Endothelial cell of umbilical vein (primary cell): ENCODE data around the gene RTN4R. TPM values are rescaled to one million over a fixed set of nuclear protein-coding genes. Genes with fewer than 3 reads are reported as not detected.
"Not testable (repeated sequence)": the region's sequence is repeated elsewhere in the genome, so short reads cannot be mapped to it uniquely, and the experiment has no call there.

Experiments used
- BruUV-seq: library from RNA; stranded (reverse); fragments of 400-500 nt; replicated peaks from 2 replicates; lab custom pipeline; 2021; lab: Mats Ljungman, UMichigan
- CTCF ChIA-PET: fragments of 300-600, 350-600 bp; sonication (Branson Sonifier 250); formaldehyde crosslinking; loops from one replicate; lab custom pipeline; 2021; ENCODE audit warnings: antibody characterized with exemption, inconsistent platforms; lab: Charles Lee
- POLR2A ChIA-PET: fragments of 300-600, 350-600 bp; sonication (Branson Sonifier 250); formaldehyde crosslinking; loops from one replicate; lab custom pipeline; 2021; ENCODE audit warnings: antibody characterized with exemption, inconsistent platforms; lab: Charles Lee
- DNase-seq: peaks from one replicate; pipeline ENCODE4 v3.0.0-alpha.2; 2011; ENCODE audit warnings: low read depth, low spot score
- FAIRE-seq: peaks from 2 replicates; lab custom pipeline; 2011; peaks lifted over from hg19 to GRCh38; lab: Jason Lieb, UNC
- H2AFZ ChIP-seq: 2 replicates; pipeline ENCODE4 v1.6.0; 2012; ENCODE audit warnings: low read depth, low read length, control low read depth, inconsistent platforms
- H3K27ac ChIP-seq: 2 replicates; pipeline ENCODE4 v1.5.1; 2011; ENCODE audit warnings: low read depth, mild to moderate bottlenecking, control low read depth, low read length, moderate library complexity; ENCODE audit not compliant: insufficient read depth
- H3K27me3 ChIP-seq, 2 experiments: 2 replicates each; pipeline versions ENCODE4 v1.6.0 to v1.6.1; 2011; ENCODE audit warnings: low read length in 2 of 2, mixed read lengths in 1 of 2; ENCODE audit not compliant: control insufficient read depth in 2 of 2, insufficient read depth in 2 of 2
- H3K36me3 ChIP-seq, 2 experiments: 2 replicates in 1 of 2; 3 replicates in 1 of 2; pipeline ENCODE4 v1.5.1; 2011; ENCODE audit warnings: low read length in 2 of 2, mild to moderate bottlenecking in 1 of 2, moderate library complexity in 1 of 2; ENCODE audit not compliant: control insufficient read depth in 2 of 2, insufficient read depth in 2 of 2; ENCODE audit errors: extremely low read depth in 1 of 2
- H3K4me1 ChIP-seq: 3 replicates; pipeline ENCODE4 v1.5.1; 2011; ENCODE audit warnings: mild to moderate bottlenecking, low read length; ENCODE audit not compliant: control insufficient read depth, insufficient read depth; ENCODE audit errors: extremely low read depth
- H3K4me2 ChIP-seq: 2 replicates; pipeline ENCODE4 v1.6.1; 2011; ENCODE audit warnings: low read length, control low read depth, mixed read lengths; ENCODE audit not compliant: insufficient read depth
- H3K4me3 ChIP-seq, 3 experiments: fragments of 200-600 bp in 1 of 3; sonication (generic), shearing (Covaris generic) in 1 of 3; replicated peaks in 1 of 3; 2 replicates each; pipeline ENCODE4 v1.5.1; 2011 to 2016; ENCODE audit warnings: control low read depth in 3 of 3, low read length in 3 of 3, mild to moderate bottlenecking in 2 of 3, inconsistent platforms in 1 of 3, low read depth in 1 of 3, moderate library complexity in 1 of 3; ENCODE audit not compliant: insufficient read depth in 1 of 3
- H3K79me2 ChIP-seq: 2 replicates; pipeline ENCODE4 v1.6.0; 2012; ENCODE audit warnings: low read length, inconsistent platforms; ENCODE audit not compliant: control insufficient read depth, insufficient read depth
- H3K9ac ChIP-seq: replicated peaks from 2 replicates; pipeline ENCODE3; 2011; ENCODE audit warnings: low read length, control low read depth; ENCODE audit not compliant: insufficient read depth; ENCODE audit errors: extremely low read depth
- H3K9me1 ChIP-seq: replicated peaks from 3 replicates; pipeline ENCODE4 v1.6.0; 2011; ENCODE audit warnings: mild to moderate bottlenecking, low read length; ENCODE audit not compliant: control insufficient read depth, insufficient read depth; ENCODE audit errors: extremely low read depth
- H3K9me3 ChIP-seq: replicated peaks from 2 replicates; pipeline ENCODE4 v1.5.1; 2012; ENCODE audit warnings: low read length, inconsistent platforms; ENCODE audit not compliant: control insufficient read depth, insufficient read depth
- H4K20me1 ChIP-seq: replicated peaks from 2 replicates; pipeline ENCODE3; 2011; ENCODE audit warnings: mild to moderate bottlenecking, low read length; ENCODE audit not compliant: control insufficient read depth, insufficient read depth; ENCODE audit errors: extremely low read depth
- dilution Hi-C: fragments of 300-500 bp; cut with MboI; formaldehyde crosslinking; loops from one replicate; pipeline ENCODE4 v1.15.0; 2019; ENCODE audit warnings: low sequenced_read_pairs; ENCODE audit not compliant: extremely low pct_ligation_motif_present
- intact Hi-C: fragments of 100-400 bp; cut with micrococcal nuclease; formaldehyde crosslinking; loops from one replicate; pipeline ENCODE4 v1.10.0; 2022
- polyA plus RNA-seq, 4 experiments: library from polyadenylated mRNA; depleted of rRNA in 3 of 4; stranded (reverse) in 3 of 4; unstranded in 1 of 4; fragments of >200 nt; gene quantifications; 2 replicates each; pipeline versions ENCODE4 v1.2.1 to v1.2.3, GENCODE V29; 2011 to 2012; ENCODE audit warnings: missing spikeins in 1 of 4
- total RNA-seq: library from RNA; stranded (reverse); gene quantifications from 2 replicates; pipeline ENCODE4 v1.2.3, GENCODE V29; 2021

RTN4R gene
- total and polyA plus RNA-seq, 2 donors (not counting 3 experiments of a cell fraction or from before 2014, with no cell fraction given) = 1.2 to 2.2 TPM

- H3K27ac ChIP-seq, DNase-seq, dilution Hi-C loops, H3K36me3 ChIP-seq, H3K9me1 ChIP-seq, H3K4me1 ChIP-seq, H3K4me2 ChIP-seq, FAIRE-seq, CTCF ChIA-PET, H3K27me3 ChIP-seq, H3K9ac ChIP-seq, H4K20me1 ChIP-seq, H3K79me2 ChIP-seq, intact Hi-C loops, POLR2A ChIA-PET, H3K9me3 ChIP-seq, BruUV-seq, H2AFZ ChIP-seq, H3K4me3 ChIP-seq: not testable (repeated sequence)
These were observed 39.6 kb upstream of the RTN4R start for GRCh38 chr22:20307448-20308447.

- H3K4me2 ChIP-seq, H3K27ac ChIP-seq, H4K20me1 ChIP-seq, BruUV-seq, H3K4me1 ChIP-seq, DNase-seq, H3K36me3 ChIP-seq, intact Hi-C loops, FAIRE-seq, H3K9me1 ChIP-seq, dilution Hi-C loops, H3K4me3 ChIP-seq, POLR2A ChIA-PET, H2AFZ ChIP-seq, H3K9me3 ChIP-seq, H3K9ac ChIP-seq, H3K27me3 ChIP-seq, H3K79me2 ChIP-seq: not testable (repeated sequence)
- CTCF ChIA-PET = interaction anchor here (1.3 kb wide), 1 partner anchor 11 kb away, joined by 5 read pairs; no protein-coding TSS in a partner anchor
These were observed 38.7 kb upstream of the RTN4R start for GRCh38 chr22:20306646-20307447.
